ENCODE measurements around the gene AADACL3.
"Not testable (repeated sequence)": the region's sequence is repeated elsewhere in the genome, so short reads cannot be mapped to it uniquely, and the experiment has no call there.

AADACL3 gene

GRCh38 chr1:12715896-12716437 lies at the start of gene AADACL3:
AADACL3 (plus strand) TSS chr1:12716110; CDS start chr1:12716177, 67 bp downstream.
- DNase-seq = no peak
- intact Hi-C loops (cut with DNase I) = no loop called here

- intact Hi-C loops (cut with DNase I) = no loop called here
- DNase-seq = no peak
Observed at GRCh38 chr1:12666141-12666735, 49.7 kb upstream of the AADACL3 start.

- intact Hi-C loops (cut with DNase I) = no loop called here
- DNase-seq = no peak
Observed at GRCh38 chr1:12669529-12670068, 46.3 kb upstream of the AADACL3 start.

- no peak for DNase-seq
- intact Hi-C loops (cut with DNase I) = no loop called here
Observed at GRCh38 chr1:12674358-12674757, 41.6 kb upstream of the AADACL3 start.

GRCh38 chr1:12676122-12676521 lies 39.8 kb upstream of the AADACL3 start:
- DNase-seq; intact Hi-C loops (cut with DNase I): not testable (repeated sequence)

GRCh38 chr1:12677565-12677964 lies 38.3 kb upstream of the AADACL3 start:
- intact Hi-C loops (cut with DNase I) = no loop called here
- peak in 25 of 42 donors; percentile 5 to 60 (median 19) for DNase-seq

- intact Hi-C loops (cut with DNase I) = no loop called here
- peak in 19 of 42 donors; percentile 9 to 63 (median 22) for DNase-seq
Observed at GRCh38 chr1:12678350-12678749, 37.6 kb upstream of the AADACL3 start.

- DNase-seq = no peak
- intact Hi-C loops (cut with DNase I) = no loop called here
Observed at GRCh38 chr1:12678820-12679219, 37.1 kb upstream of the AADACL3 start.

- intact Hi-C loops (cut with DNase I) = no loop called here
- DNase-seq = peak in 14 of 42 donors; percentile 11 to 55 (median 26)
Observed at GRCh38 chr1:12690156-12690555, 25.8 kb upstream of the AADACL3 start.

GRCh38 chr1:12692967-12693782 lies 22.7 kb upstream of the AADACL3 start:
- intact Hi-C loops (cut with DNase I) = no loop called here

GRCh38 chr1:12696658-12697057 lies 19.3 kb upstream of the AADACL3 start:
- DNase-seq = no peak
- intact Hi-C loops (cut with DNase I) = no loop called here

More at GRCh38 chr1:12692967-12693782, 22.7 kb upstream of the AADACL3 start:
- no peak for DNase-seq

- no peak for DNase-seq
- intact Hi-C loops (cut with DNase I) = no loop called here
Observed at GRCh38 chr1:12697397-12697796, 18.5 kb upstream of the AADACL3 start.

- intact Hi-C loops (cut with DNase I) = no loop called here
- DNase-seq = peak in 1 of 42 donors; percentile 18
Observed at GRCh38 chr1:12703821-12704451, 12.0 kb upstream of the AADACL3 start.

GRCh38 chr1:12706061-12706460 lies 9.8 kb upstream of the AADACL3 start:
- no peak for DNase-seq
- intact Hi-C loops (cut with DNase I) = no loop called here

- intact Hi-C loops (cut with DNase I) = no loop called here
- DNase-seq = no peak
Observed at GRCh38 chr1:12708396-12709090, 7.4 kb upstream of the AADACL3 start.

- intact Hi-C loops (cut with DNase I) = no loop called here
- DNase-seq = no peak
Observed at GRCh38 chr1:12709091-12709491, 6.8 kb upstream of the AADACL3 start.

- DNase-seq = no peak
- intact Hi-C loops (cut with DNase I) = no loop called here
Observed at GRCh38 chr1:12709696-12710095, 6.2 kb upstream of the AADACL3 start.

- DNase-seq = no peak
- intact Hi-C loops (cut with DNase I) = no loop called here
Observed at GRCh38 chr1:12711536-12711935, 4.4 kb upstream of the AADACL3 start.

GRCh38 chr1:12712076-12712475 lies 3.8 kb upstream of the AADACL3 start:
- intact Hi-C loops (cut with DNase I) = no loop called here
- no peak for DNase-seq

Data from head of caudate nucleus (tissue), 42 donors.